GM18868 (cell line): ENCODE data around the gene ZMIZ1.
A peak's percentile ranks its signal among the peaks of the same experiment; 100 is the strongest.
"Not testable (repeated sequence)": the region's sequence is repeated elsewhere in the genome, so short reads cannot be mapped to it uniquely, and the experiment has no call there.

Experiments
- ATAC-seq: cut with Tn5 transposase; IDR thresholded peaks from one replicate; pipeline ENCODE4 v1.9.1; 2021; ENCODE audit warnings: mild to moderate bottlenecking, moderate library complexity; ENCODE audit not compliant: unreplicated experiment

Gene ZMIZ1

DNA sequence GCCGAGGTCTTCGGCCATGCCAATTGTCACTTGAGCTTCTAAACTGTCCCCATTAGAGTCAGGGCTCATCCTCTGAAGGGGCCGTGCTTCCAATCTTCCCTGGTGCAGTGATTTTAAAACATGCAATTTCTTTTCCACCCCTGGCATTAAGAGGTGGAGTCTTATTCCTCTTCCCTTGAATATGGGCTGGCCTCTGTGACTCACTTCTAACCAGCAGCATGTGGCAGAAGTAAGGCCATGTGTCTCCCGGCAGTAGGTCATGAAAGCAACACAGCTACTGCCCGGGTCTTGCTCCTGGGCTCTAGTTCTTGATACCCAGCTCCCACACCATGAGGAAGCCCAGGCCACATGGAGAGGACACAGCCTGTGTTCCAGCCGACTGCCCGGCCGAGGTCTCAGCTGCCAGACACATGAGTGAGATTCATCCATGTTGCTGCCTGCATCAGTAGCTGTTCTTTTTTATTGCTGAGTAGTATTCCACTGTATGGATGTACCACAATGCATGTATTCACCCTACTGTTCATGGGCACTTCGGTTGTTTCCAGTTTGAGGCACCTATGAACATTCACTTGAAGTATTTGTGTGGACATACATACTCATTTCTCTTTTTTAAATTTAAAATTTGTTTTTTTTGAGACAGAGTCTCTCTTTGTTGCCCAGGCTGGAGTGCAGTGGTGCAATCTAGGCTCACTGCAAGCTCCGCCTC, 264.0 kb downstream of the ZMIZ1 start:
- ATAC-seq: not testable (repeated sequence)

DNA sequence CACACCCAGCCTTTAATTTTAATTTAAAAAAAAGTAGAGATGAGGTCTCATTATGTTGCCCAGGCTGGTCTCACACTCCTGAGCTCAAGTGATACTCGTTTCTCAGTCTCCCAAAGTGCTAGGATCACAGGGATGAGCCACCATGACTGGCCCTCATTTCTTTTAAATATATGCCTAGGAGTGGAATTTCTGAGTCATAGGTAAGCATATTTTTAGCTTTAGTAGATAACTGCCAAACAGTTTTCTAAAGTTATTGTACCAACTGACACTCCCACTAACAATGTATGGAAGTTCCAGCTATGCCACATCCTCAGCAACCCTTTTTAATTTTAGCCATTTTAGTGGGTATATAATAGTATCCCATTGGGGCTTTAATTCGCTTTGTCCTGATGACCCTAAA, 264.7 kb downstream of the ZMIZ1 start:
- no peak for ATAC-seq

DNA sequence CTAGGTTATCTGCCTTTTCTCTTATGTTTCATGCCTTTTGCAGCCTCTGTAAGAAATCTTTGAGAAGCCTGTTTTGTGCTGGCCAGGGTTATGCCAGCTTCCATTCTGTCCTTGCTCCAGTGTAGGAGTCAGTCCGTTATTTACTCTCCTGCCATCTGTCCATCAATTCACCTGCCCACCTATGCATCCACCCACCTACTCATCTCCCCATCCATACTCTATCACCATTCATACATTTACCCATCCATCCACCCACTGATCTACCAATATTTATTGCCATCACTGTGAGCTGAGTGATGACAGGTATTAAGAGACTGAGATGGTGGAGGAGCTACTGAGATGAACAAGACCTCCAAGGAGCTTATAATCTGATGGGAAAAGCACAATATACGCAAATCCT, 265.8 kb downstream of the ZMIZ1 start:
- no peak for ATAC-seq

DNA sequence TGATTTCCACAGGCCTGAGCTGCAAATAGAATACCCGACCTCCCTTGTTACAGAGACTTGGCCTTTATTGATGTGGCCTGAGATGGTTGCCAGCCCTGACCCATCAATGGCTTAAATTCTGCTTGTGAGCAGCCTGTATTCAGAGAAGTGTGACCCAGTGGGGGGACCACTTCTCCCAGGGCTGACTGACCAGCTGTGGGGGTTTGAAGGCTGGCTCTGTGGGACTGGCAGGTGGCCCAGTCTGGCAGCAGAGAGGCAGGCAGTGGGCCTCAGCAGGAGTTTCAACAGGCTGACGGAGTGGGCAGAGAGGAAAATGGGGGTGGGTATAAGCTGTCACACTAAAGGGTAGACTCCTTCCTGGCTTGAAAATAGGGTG, 266.3 kb downstream of the ZMIZ1 start:
- ATAC-seq: no peak

DNA sequence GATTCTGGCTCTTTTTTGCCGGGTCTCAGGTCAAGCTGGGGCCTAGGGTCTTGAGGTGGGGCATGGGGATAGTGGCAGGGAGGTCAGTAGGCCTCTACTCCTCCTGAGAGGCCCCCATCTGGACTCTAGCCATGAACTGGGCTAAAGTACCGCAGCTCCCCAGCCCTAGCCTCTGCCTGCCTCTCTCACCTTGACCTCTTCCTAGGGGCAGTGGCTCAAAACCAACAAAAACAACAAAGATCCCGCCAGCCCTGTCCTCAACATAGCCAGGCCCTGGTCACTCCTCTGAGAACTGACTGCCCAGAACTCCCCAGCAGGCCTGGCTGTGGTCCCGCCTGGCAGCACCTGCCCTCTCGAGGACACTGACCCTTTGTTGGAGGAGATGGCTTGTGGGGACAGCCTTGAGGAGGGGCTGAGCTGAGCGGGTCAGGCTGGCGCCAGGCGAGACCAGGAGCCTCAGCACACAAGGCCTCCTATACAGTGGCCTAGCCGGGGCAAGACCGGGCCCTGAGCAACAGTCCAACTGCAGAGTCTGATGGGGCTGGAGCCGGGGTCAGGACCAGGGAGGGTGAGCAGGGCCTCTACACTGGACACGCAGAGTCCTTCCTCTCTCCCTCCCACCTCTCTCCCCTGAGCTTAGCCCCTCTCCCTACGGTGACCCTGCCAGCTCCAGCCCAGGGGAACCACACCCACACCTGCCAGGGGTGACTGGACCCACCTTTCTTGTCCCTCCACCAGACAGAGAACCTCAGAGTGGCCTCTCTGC, 266.9 kb downstream of the ZMIZ1 start:
- ATAC-seq: no peak

DNA sequence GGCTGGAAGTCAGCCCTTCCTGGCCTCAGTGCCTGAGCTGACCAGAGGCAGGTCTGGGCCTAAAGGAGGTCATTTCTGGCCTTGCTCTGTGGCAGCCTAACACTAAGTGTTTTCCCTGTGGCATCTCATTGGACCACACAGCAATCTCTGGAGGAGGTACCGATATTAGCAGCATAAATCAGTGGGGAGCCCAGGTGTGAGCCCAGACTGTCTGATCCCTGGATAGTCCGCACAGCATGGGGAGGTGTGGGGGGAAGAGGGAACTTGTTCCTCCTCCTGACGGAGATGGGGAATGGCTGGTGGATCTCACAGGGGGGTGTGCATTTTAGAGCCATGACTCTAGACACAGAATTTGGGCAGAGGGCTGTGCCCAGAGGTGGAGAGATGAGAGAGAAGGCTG, 267.5 kb downstream of the ZMIZ1 start:
- no peak for ATAC-seq

DNA sequence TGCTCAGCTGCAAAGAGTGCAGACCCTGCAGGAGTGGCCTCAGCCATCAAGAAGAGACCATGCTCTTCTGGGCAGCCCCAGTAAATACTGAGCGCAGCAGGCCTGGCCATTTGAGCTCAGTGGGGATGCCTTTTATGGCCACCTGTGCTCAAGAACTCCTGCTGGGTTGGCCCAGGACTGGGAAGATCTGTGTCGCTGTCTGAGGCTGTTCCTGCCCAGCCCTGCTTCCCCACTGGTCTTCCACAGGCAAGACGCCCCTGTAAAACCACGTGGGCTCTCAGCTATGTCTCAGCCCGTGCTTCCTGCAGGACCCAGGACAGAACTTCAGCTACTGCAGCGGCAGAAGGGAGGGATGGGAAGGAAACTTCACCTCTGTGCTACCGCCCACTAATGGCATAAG, 268.0 kb downstream of the ZMIZ1 start:
- ATAC-seq: no peak

DNA sequence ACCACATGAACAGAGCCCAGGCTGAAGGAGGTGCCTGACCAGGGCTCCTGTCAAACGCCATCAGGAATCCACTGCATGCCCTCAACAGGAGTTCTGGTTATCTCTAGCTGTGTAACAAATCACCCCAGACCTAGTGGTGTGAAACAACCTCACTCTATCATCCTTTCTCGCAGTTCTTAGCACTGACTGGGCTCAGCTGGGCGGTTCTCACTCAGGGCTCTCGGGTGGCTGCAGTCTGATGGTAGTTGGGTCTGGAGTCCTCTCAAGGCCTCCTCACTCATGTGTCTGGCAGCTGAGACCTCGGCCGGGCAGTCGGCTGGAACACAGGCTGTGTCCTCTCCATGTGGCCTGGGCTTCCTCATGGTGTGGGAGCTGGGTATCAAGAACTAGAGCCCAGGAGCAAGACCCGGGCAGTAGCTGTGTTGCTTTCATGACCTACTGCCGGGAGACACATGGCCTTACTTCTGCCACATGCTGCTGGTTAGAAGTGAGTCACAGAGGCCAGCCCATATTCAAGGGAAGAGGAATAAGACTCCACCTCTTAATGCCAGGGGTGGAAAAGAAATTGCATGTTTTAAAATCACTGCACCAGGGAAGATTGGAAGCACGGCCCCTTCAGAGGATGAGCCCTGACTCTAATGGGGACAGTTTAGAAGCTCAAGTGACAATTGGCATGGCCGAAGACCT, 269.2 kb downstream of the ZMIZ1 start:
- not testable (repeated sequence) for ATAC-seq

DNA sequence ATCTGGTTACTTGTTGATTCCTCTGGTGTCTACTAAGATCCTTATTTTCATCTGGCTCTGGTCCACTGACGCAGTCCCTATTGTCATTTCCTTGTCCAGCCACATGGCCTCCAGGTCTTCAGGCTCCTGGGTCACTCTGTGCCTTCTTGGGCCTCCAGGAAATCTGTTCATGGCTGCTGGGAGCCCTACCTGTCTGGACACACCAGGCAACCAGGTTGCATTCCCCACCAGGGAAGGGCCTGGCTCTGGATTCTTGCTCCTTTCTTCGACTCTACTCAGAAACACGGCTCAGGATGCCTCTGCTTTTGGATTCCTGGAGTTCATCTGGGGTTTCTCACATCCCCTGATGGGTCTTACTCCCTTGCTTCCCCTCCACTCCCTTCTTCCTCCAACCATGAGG, 270.5 kb downstream of the ZMIZ1 start:
- no peak for ATAC-seq

DNA sequence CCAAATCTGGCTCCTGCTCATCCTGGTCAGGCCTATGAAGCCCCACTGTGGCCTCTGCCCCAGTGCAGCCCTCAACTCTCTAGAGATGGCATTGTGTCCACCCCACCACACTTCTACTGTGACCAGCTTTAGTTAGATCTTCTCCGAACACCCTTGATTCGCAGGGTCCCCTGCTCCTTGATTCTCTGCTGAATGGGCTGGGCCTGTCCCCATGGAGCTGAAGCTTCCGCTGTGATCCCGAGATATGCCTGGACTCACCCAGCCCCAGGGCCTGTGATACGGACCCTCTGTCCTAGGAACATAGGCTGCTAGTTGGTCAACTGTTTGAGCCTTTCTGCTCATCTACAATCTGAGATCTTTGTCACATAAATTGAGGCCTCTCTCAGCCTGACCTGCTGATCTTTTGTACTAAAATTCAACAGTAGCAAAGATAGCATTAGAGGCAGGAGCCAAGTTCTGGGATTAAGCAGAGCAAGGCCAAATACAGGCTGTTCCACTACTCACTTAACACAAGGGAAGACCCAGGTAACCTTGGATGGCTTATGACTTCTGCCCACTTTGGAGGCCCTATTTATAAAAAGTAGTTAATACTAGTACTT, 272.0 kb downstream of the ZMIZ1 start:
- ATAC-seq: no peak

DNA sequence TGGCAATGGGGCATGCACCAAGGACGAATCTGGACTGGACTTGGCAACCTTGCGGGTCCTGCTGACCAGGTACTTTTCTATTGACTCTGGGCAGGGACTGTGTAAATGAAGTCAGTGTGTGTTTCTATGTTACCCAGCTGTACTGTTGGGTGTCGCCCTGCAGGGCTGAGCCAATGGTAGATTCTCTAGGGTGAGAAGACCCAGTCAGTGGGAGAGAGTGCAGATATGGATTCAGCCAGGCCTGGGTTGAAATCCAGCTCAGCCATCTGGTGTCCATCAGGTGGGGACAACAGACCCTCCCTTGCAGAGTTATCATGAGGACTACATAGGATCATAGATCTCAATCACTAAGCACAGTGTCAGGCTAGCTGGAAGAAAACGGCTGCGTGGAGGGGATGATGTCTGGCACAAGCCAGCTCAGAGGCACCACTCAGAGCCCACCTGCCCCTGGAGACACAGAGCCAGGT, 273.6 kb downstream of the ZMIZ1 start:
- no peak for ATAC-seq

DNA sequence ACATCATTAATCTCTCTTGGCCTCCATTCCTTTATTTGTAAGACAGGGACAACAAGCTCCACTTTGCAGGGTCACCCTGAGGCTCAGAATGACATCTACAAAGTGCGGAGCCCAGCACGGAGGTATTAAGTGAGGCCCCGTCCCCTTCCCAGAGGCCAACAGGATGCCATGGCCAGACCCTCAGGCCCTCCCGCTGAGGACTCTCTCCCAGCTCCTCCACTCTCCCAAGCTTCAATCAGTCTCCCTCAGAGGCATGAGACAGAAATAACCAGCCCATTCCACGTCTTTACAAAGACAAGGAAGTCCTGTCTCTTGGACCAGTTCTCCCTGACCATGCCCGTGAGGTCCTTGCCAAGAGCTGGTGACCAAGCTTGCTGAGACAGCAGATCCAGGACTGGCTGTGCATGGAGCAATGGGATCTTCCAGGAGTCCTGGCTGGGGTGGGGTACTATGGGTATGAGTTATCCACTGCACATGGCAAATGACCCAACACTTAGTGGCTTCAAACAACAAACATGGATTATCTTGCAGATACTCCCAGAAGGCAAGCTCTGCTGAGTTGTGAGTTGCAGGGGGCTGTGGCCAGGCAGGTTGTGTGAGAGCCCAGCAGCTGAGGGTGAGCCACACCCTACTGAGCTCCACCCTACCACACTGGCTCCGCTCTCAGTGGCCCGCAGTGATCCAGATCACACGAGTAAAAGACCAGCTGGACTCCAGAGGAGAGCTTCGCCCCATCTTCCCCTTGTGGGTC, 274.2 kb downstream of the ZMIZ1 start:
- no peak for ATAC-seq

DNA sequence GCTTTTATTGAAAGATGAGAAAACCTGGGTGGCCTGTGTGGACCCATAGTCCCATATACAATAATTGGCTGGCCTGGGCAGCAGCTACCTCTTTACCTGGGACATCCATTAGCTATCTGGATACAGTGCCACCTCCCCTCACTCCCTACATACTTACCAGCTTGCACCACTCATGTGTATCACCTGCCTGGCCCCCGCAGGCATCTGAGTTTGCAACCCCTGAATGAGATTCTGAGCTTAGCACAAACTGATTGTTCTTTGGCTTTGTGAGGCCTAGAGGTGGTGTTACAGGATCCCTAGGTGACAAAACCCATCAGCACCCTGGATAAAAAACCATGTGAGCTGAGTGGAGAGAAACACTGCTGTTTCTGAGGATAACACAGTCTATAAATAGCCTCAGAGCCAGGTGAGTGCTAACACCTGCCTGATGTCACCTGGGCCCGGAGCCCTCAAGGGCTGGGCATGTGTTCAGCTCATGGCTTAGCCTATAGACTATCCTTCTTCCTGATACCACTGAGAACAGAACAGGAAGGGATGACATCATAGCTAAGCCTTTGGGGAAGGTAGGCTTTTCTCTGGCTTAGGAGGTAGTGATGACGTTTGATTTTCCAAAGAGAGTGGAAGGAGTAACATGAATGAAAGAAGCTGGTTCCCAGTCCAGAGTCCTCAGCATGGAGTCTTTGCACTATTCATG, 275.9 kb downstream of the ZMIZ1 start:
- no peak for ATAC-seq

DNA sequence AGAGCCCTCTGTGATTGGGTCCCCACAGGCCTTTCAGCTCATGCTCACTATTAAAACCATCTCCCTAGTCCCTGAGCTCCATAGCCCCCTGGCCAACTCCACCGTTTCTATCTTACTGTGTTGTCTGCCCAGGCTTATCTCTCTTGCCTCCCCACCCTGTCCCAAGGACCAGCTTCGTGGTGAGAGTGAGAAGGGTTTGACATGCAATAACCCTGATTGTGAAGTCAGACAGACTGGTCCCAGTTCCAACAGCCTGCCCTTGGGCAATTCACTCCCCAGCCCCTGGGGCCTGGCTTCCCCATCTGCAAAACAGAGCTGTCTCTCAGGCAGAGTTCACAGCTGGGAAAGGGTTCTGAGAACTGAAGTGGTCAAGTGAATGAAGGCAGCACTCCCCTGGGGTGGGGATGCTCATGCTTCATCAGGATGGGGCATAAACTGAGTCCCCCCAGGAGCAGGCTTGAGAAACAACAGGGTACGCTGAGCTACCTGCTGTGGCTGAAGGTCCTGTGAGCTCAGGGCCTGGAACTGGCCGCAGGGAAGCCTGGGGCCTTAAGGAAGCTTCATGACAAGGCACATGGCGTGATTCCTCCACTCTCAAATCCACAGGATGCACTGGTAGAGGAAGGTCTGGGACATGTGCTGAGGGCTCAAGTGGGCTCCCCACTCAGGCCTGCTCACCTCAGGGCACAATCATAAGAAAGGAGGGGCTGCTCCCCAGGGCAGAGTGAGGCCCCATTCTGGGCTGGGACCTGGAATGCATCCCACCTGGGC, 276.7 kb downstream of the ZMIZ1 start:
- no peak for ATAC-seq

DNA sequence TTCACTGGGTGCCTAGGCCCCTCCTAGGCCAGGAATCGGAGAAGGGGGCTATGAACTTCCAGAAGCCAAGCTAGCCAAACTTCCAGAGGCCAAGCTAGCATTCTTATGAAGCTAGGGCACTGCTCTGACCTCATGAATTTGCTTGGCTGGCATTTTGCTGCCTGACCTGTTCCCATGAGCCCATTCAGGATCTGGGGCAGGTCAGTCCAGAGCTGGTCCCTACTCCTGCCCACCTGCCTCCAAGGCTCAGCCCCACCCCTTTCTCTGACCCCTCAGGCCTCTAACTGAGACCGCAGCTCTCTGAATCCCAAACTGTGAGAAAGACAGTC, 277.2 kb downstream of the ZMIZ1 start:
- no peak for ATAC-seq

DNA sequence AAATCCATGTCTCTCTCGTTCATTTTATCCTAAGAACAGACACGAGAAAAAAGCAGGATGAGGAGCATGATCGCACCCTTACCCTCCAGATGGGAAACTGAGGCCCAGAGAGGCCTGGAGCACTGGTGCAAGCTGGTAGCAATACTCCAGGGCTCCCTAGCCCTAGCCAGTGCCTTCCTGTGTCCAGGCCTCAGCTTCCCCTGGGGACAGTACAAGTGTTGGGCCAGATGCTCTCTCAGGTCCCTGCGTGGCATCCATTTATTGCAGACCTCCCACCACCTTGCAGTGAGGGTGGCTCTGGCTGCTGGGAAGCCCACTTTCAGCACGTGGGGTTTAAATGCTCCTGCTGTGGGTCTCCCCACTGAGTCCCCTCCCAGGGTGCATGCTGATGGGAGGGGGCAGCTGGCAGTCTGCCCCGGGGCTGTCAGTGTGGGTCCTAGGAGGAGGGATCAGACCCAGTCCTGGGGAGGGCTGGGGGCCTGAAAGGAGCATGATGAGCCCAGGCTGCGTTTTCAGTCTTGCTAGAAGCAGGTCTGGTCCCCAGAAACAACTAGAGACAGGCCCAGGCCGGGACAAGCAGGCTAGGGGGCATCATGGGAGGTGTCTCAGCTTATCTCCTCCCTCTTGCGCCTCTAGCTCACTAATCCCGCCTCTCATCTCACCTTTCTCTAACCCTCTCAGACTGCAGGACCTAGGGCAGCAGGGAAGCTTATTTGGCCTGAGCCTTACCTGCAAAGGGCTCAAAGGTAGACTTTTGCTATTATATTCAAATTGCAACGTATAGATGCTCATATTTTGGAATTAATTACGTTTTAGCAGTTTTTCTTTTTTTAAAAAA, 277.8 kb downstream of the ZMIZ1 start:
- ATAC-seq: no peak

DNA sequence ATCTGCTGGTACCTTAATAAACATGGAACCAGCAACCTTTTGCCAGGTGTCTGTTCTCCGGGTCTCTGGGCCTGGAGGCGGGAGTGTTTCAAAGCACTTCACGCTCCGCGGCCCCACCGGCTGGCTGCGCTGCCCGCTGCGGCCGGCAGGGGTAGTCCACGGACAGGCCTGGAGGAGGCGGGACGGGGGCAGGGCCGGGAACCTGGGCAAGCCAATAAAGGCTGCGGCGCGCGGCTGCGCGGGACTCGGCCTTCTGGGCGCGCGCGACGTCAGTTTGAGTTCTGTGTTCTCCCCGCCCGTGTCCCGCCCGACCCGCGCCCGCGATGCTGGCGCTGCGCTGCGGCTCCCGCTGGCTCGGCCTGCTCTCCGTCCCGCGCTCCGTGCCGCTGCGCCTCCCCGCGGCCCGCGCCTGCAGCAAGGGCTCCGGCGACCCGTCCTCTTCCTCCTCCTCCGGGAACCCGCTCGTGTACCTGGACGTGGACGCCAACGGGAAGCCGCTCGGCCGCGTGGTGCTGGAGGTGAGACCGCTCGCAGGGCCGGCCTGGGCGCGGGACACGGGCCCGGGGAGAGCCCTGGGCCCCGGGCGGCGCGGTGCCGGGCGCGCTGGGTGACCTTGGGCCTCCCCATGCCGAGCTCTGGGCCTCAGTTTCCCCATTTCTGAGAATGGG, 278.6 kb downstream of the ZMIZ1 start, which contains the start of gene PPIF:
Gene PPIF (plus strand): TSS at position 244 of the 668 bp plus-strand sequence. CDS start 80 bp downstream, at position 324.
- peak; percentile 85 for ATAC-seq
